ENCODE results near the gene COG8. TPM values are rescaled to one million over a fixed set of nuclear protein-coding genes. Genes with fewer than 3 reads are reported as not detected.
A peak's percentile ranks its signal among the peaks of the same experiment; 100 is the strongest.

The COG8 gene
- total and polyA plus RNA-seq, 2 donors (not counting 3 experiments of a cell fraction or from before 2014, with no cell fraction given), result 29.0 to 31.6 TPM

GRCh38 chr16:69286941-69287713 lies 52.2 kb downstream of the COG8 start:
- FAIRE-seq, result no peak
- no TSS peak for BruUV-seq (replicated peaks)

More at GRCh38 chr16:69286941-69287713, 52.2 kb downstream of the COG8 start:
- Histone ChIP-seq H3K36me3 (ENCODE audit: control insufficient read depth in 2 of 2, extremely low read depth in 1 of 2, insufficient read depth in 2 of 2, low read length in 2 of 2) (peaks cover 5 to 6% of the 10 kb centered on the region in 2 experiments), H3K9me3 (replicated peaks; ENCODE audit: control insufficient read depth, insufficient read depth, low read length) (no peaks in the 10 kb centered on the region), H4K20me1 (replicated peaks; ENCODE audit: control insufficient read depth, extremely low read depth, insufficient read depth, low read length) (no peaks in the 10 kb centered on the region), H3K9me1 (replicated peaks; ENCODE audit: control insufficient read depth, extremely low read depth, insufficient read depth, low read length) (no peaks in the 10 kb centered on the region), H3K79me2 (ENCODE audit: control insufficient read depth, insufficient read depth, low read length) (peaks cover 12% of the 10 kb centered on the region), H3K9ac (replicated peaks; ENCODE audit: extremely low read depth, insufficient read depth, low read length) (no peak overlapping the region), H2AFZ (ENCODE audit: low read depth, low read length) (no peak overlapping the region), H3K27ac (ENCODE audit: insufficient read depth, low read depth, low read length) (no peak overlapping the region), H3K4me2 (ENCODE audit: insufficient read depth, low read length) (no peak overlapping the region), H3K27me3 (ENCODE audit: control insufficient read depth in 2 of 2, insufficient read depth in 2 of 2, low read length in 2 of 2) (no peaks in the 10 kb centered on the region), H3K4me3 (replicated peaks in 1 of 3; ENCODE audit: insufficient read depth in 1 of 3, low read depth in 1 of 3, low read length in 3 of 3) (no peak overlapping the region), H3K4me1 (ENCODE audit: control insufficient read depth, extremely low read depth, insufficient read depth, low read length) (peaks cover 8% of the 10 kb centered on the region)
- dilution Hi-C loops (cut with MboI; ENCODE audit: extremely low pct_ligation_motif_present, low sequenced_read_pairs), result no loop called here
- ChIA-PET CTCF (interaction anchor here (0.6 to 4.3 kb wide), 15 partner anchors 11 to 366 kb away, joined by 3 to 119 read pairs (median 5); partner anchors contain the start of gene SNTB2), POLR2A (interaction anchor here (0.6 kb wide), 1 partner anchor 101 kb away, joined by 4 read pairs; no protein-coding TSS in a partner anchor)
- TF ChIP-seq JUN (IDR thresholded peaks at IDR 0.05; ENCODE audit: borderline replicate concordance, insufficient read depth, insufficient read length, low read depth), result no peak
- no peak for TF ChIP-seq EZH2 (IDR thresholded peaks at IDR 0.05; ENCODE audit: borderline replicate concordance, low read depth, low read length, severe bottlenecking)
- TF ChIP-seq CTCF (IDR thresholded peaks at IDR 0.05; ENCODE audit: extremely low read depth in 1 of 2, insufficient read depth in 1 of 2, low read depth in 1 of 2, low read length in 2 of 2), result peak; percentile 14 to 22
- no peak for TF ChIP-seq MYC (IDR thresholded peaks at IDR 0.05; ENCODE audit: low read depth, low read length)
- TF ChIP-seq POLR2AphosphoS5 (IDR thresholded peaks at IDR 0.05; ENCODE audit: insufficient read depth, low read depth, low read length), result no peak
- TF ChIP-seq GATA2 (IDR thresholded peaks at IDR 0.05; ENCODE audit: insufficient read depth, insufficient read length, low read depth, low read length), result no peak
- intact Hi-C loops (cut with micrococcal nuclease), result loop anchor here (1.0 to 5.0 kb wide), 3 partner anchors 100 to 137 kb away; partner anchors contain the start of gene SNTB2
- peak; percentile 84 for DNase-seq (ENCODE audit: low read depth, low spot score)

All from endothelial cell of umbilical vein (primary cell).